NOMO-1 treated with DMSO at 0.1 percent for 48 hours (cell line): Measurements from ENCODE around the gene CUTA.
"Not testable (repeated sequence)": the region's sequence is repeated elsewhere in the genome, so short reads cannot be mapped to it uniquely, and the experiment has no call there.

Experiments used
- DNase-seq: peaks from one replicate; lab custom pipeline; 2025; ENCODE audit not compliant: unreplicated experiment; lab: John Stamatoyannopoulos, UW

CUTA gene

GRCh38 chr6:33373960-33374910, 43.7 kb downstream of the CUTA start:
- no peak for DNase-seq

GRCh38 chr6:33372526-33373123, 45.3 kb downstream of the CUTA start:
- DNase-seq = no peak

- DNase-seq = not testable (repeated sequence)
These were observed 46.0 kb downstream of the CUTA start for GRCh38 chr6:33371901-33372300.

GRCh38 chr6:33367715-33368025, 50.2 kb downstream of the CUTA start:
- DNase-seq = not testable (repeated sequence)

GRCh38 chr6:33367009-33367714, 50.7 kb downstream of the CUTA start:
- no peak for DNase-seq
